ENCODE results near the gene NADK. TPM values are rescaled to one million over a fixed set of nuclear protein-coding genes. Genes with fewer than 3 reads are reported as not detected.
"Not testable (repeated sequence)": the region's sequence is repeated elsewhere in the genome, so short reads cannot be mapped to it uniquely, and the experiment has no call there.

Gene NADK
- total RNA-seq, 2 donors from 2014 or later = 64.5 to 91.1 TPM

- 94% methylated on average over 22 of the region's 44 CpGs for WGBS
- H3K4me3 ChIP-seq; intact Hi-C loops (cut with DNase I): not testable (repeated sequence)
Observed at GRCh38 chr1:1737675-1738590, 40.3 kb downstream of the NADK start.

GRCh38 chr1:1732381-1732780 lies 45.9 kb downstream of the NADK start:
- TF ChIP-seq CTCF (IDR thresholded peaks at IDR 0.05) (no peak), POLR2AphosphoS5 (IDR thresholded peaks at IDR 0.05) (no peak), POLR2A (IDR thresholded peaks at IDR 0.05) (no peak)

More at GRCh38 chr1:1737675-1738590, 40.3 kb downstream of the NADK start:
- H3K4me1 ChIP-seq (replicated peaks); H3K27me3 ChIP-seq (replicated peaks; ENCODE audit: insufficient read depth); DNase-seq (ENCODE audit: low spot score); H3K27ac ChIP-seq; H3K36me3 ChIP-seq; H3K9me3 ChIP-seq: not testable (repeated sequence)

GRCh38 chr1:1730870-1731269 lies 47.4 kb downstream of the NADK start:
- Histone ChIP-seq H3K36me3 (peaks cover 0 to 3% of the 10 kb centered on the region in 2 donors), H3K9me3 (no peaks in the 10 kb centered on the region), H3K27me3 (replicated peaks; ENCODE audit: insufficient read depth) (no peaks in the 10 kb centered on the region), H3K4me3 (no peak overlapping the region), H3K27ac (no peak overlapping the region), H3K4me1 (replicated peaks) (no peaks in the 10 kb centered on the region)
- TF ChIP-seq CTCF (IDR thresholded peaks at IDR 0.05) = no peak
- intact Hi-C loops (cut with DNase I) = no loop called here
- WGBS = 93% methylated on average over 17 of the region's 17 CpGs
- DNase-seq (ENCODE audit: low spot score) = no peak

More at GRCh38 chr1:1732381-1732780, 45.9 kb downstream of the NADK start:
- H3K4me3 ChIP-seq = no peak overlapping the region
- H3K27ac ChIP-seq = no peak overlapping the region
- WGBS = 88% methylated on average over 17 of the region's 17 CpGs
- H3K27me3 ChIP-seq (replicated peaks; ENCODE audit: insufficient read depth) = no peaks in the 10 kb centered on the region
- no peak for DNase-seq (ENCODE audit: low spot score)
- no peaks in the 10 kb centered on the region for H3K9me3 ChIP-seq
- intact Hi-C loops (cut with DNase I) = no loop called here
- peaks cover 0 to 3% of the 10 kb centered on the region in 2 donors for H3K36me3 ChIP-seq
- H3K4me1 ChIP-seq (replicated peaks) = no peaks in the 10 kb centered on the region

- DNase-seq (ENCODE audit: low spot score); H3K36me3 ChIP-seq; H3K4me3 ChIP-seq; intact Hi-C loops (cut with DNase I); H3K4me1 ChIP-seq (replicated peaks); H3K9me3 ChIP-seq; H3K27ac ChIP-seq; H3K27me3 ChIP-seq (replicated peaks; ENCODE audit: insufficient read depth): not testable (repeated sequence)
- 94% methylated on average over 7 of the region's 13 CpGs for whole genome bisulfite sequencing
Observed at GRCh38 chr1:1730230-1730629, 48.0 kb downstream of the NADK start.

- intact Hi-C loops (cut with DNase I); H3K27me3 ChIP-seq (replicated peaks; ENCODE audit: insufficient read depth); H3K9me3 ChIP-seq; H3K4me3 ChIP-seq; H3K36me3 ChIP-seq; DNase-seq (ENCODE audit: low spot score); H3K27ac ChIP-seq; H3K4me1 ChIP-seq (replicated peaks): not testable (repeated sequence)
- WGBS = 96% methylated on average over 12 of the region's 18 CpGs
Observed at GRCh38 chr1:1729116-1729816, 49.0 kb downstream of the NADK start.

GRCh38 chr1:1728308-1729005 lies 49.8 kb downstream of the NADK start:
- 64% methylated on average over 10 of the region's 14 CpGs for whole genome bisulfite sequencing
- H3K27me3 ChIP-seq (replicated peaks; ENCODE audit: insufficient read depth); DNase-seq (ENCODE audit: low spot score); H3K27ac ChIP-seq; H3K4me3 ChIP-seq; intact Hi-C loops (cut with DNase I); H3K36me3 ChIP-seq; H3K9me3 ChIP-seq; H3K4me1 ChIP-seq (replicated peaks): not testable (repeated sequence)

- WGBS = 75% methylated on average over 11 of the region's 12 CpGs
- H3K27ac ChIP-seq; H3K9me3 ChIP-seq; H3K27me3 ChIP-seq (replicated peaks; ENCODE audit: insufficient read depth); H3K4me3 ChIP-seq; DNase-seq (ENCODE audit: low spot score); intact Hi-C loops (cut with DNase I); H3K4me1 ChIP-seq (replicated peaks); H3K36me3 ChIP-seq: not testable (repeated sequence)
Observed at GRCh38 chr1:1727131-1727651, 51.1 kb downstream of the NADK start.

GRCh38 chr1:1726088-1726487 lies 52.2 kb downstream of the NADK start:
- H3K4me3 ChIP-seq; H3K9me3 ChIP-seq; DNase-seq (ENCODE audit: low spot score); intact Hi-C loops (cut with DNase I); H3K4me1 ChIP-seq (replicated peaks); H3K27ac ChIP-seq; H3K36me3 ChIP-seq; H3K27me3 ChIP-seq (replicated peaks; ENCODE audit: insufficient read depth): not testable (repeated sequence)
- 95% methylated on average over 17 of the region's 17 CpGs for WGBS

Measured in prostate gland (tissue), 2 donors.